HG03565 (cell line): ENCODE data around the gene PGM3.

Experiments used
- ATAC-seq: cut with Tn5 transposase; IDR thresholded peaks from one replicate; pipeline ENCODE4 v1.9.1; 2021; ENCODE audit warnings: mild to moderate bottlenecking, moderate library complexity; ENCODE audit not compliant: unreplicated experiment

Gene PGM3

GRCh38 chr6:83124553-83124952 is 68.5 kb downstream of the PGM3 start:
- no peak for ATAC-seq

- no peak for ATAC-seq
These were observed 73.2 kb downstream of the PGM3 start for GRCh38 chr6:83119742-83120300.

DNA sequence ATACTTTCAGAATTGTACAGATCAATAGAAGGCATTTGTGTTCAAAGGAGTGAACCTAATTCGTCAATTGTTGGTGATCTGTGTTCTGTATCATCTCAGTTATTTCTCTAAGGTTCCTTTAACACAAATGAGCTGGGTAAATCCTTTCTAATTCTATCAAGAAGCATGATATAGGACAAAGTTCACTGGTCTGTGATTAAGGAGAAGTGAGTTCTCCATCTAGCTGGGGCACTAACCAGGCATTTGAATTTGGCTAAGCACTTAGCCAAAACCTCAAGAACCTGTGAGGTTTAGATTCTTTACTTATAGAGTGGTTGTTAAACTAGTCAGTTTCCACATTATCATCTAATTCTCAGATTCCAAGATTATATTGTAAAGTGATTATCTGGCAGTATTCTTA is 75.3 kb downstream of the PGM3 start:
- ATAC-seq = no peak
